ENCODE measurements around the gene ZNF326.
"Not testable (repeated sequence)": the region's sequence is repeated elsewhere in the genome, so short reads cannot be mapped to it uniquely, and the experiment has no call there.

Gene ZNF326

GRCh38 chr1:89996450-89997110 lies 1.7 kb downstream of the ZNF326 start:
- no peak for DNase-seq

DNA sequence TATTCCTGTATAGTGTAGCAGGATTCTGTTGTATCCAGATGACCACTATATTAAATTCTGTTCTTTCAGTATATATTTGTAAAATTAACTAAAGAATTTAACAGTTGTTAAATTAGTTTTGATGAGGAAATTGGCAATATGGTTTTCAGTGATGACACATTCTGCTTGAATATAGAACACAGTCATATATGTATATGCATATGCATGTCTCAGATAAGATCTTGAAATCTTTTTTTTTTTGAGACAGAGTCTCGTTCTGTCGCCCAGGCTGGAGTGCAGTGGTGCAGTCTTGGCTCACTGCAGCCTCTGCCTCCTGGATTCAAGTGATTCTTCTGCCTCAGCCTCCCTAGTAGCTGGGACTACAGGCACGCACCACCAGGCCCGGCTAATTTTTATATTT lies 2.2 kb downstream of the ZNF326 start:
- not testable (repeated sequence) for DNase-seq

- DNase-seq, result no peak
Observed at GRCh38 chr1:89998306-89998705, 3.4 kb downstream of the ZNF326 start.

- no peak for DNase-seq
Observed at GRCh38 chr1:89999208-89999607, 4.3 kb downstream of the ZNF326 start.

DNA sequence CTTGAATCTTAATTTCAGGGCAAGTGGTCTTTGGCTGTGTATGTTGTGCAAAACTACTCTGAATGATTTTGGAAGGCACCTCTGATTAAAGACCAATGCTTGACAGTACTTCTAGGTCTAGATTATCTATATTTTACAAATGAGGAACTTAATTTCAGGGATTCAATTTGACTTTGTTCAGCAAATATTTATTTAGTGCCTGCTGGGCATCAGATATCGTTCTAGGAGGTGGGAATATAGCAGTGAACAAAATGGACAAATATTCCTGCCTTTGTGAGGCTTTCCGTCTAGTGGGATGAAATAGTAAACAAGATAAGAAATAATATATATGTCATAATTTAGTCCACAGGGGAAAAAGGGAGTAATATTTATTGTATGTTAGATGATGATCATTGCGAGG lies 4.7 kb downstream of the ZNF326 start:
- DNase-seq, result no peak

GRCh38 chr1:90000934-90001676 lies 6.2 kb downstream of the ZNF326 start:
- no peak for DNase-seq

DNA sequence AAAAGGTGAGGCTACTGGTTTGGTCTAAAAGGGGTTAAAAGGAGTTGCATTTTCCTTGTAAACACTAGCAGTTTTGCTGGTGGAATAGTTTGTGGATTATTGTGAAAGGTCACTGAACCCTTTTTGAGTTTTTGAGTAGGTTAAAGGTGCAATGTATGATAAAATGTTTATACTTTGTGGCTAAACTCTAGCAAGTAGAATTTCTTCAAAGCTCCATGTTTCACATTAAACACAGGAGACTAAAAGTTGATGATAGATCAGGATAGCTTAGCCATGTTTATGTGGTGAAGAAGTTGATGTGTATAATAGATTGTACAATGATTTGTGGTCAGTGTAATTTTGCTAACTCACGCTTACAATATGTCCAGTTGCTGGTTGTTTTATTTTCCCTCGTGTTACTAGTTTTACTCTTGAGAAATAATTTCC lies 13.1 kb downstream of the ZNF326 start:
- DNase-seq, result no peak

GRCh38 chr1:90012300-90012699 lies 17.4 kb downstream of the ZNF326 start:
- no peak for DNase-seq

DNA sequence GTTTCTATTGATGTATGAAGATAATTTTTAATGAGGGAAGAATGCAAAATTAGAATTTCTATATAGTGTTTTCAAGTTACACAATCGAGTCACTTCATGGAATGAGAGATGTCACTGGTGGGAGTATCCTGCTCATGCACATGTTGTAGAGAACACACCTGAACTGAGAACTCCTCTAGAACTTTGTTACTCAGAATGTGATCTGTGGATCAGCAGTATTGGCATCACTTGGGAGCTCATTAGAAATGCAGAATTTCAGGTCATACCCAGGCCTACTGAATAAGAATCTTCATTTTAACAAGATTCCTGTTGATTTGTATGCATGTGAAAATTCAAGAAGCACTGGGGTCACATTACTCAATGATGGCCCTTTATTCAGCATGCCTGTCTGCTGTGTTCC lies 28.8 kb downstream of the ZNF326 start:
- DNase-seq, result no peak

DNA sequence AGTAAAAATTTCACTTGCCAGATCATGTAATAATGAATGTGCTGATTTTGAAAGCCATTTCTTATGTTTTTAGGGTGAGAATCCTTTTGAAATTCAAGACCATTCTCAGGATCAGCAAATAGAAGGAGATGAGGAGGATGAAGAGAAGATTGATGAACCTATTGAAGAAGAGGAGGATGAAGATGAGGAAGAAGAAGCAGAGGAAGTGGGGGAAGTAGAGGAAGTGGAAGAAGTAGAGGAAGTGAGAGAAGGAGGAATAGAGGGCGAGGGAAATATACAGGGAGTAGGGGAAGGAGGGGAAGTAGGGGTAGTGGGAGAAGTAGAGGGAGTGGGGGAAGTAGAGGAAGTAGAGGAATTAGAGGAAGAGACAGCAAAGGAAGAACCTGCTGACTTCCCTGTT lies 32.4 kb downstream of the ZNF326 start:
- DNase-seq, result no peak

- no peak for DNase-seq
Observed at GRCh38 chr1:90039652-90040051, 44.7 kb downstream of the ZNF326 start.

DNA sequence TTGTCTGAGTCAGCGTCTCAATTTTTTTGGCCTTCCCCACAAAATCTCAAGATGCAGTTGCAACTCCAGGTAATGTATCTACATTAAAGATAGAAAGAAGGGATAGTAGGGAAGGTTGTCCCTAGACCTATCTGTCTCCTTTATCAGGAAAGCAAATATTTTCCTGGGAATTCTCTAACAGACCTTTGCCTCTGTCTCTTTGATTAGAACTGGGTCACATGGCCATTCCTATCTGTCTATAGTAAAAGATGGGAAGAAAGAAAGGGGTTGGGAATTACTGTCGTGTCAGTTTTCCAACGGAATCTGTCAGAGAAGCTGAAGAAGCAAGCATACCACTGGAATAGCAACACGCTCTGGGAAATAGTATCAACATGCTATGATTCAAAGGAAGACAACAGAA lies 48.7 kb downstream of the ZNF326 start:
- DNase-seq, result no peak

GRCh38 chr1:90044346-90044745 lies 49.4 kb downstream of the ZNF326 start:
- DNase-seq, result no peak

GRCh38 chr1:90045853-90046563 lies 51.1 kb downstream of the ZNF326 start:
- DNase-seq, result peak in 6 of 51 donors; percentile 0 to 17 (median 7)

GRCh38 chr1:90046635-90047034 lies 51.7 kb downstream of the ZNF326 start:
- DNase-seq, result no peak

- DNase-seq, result no peak
Observed at GRCh38 chr1:90048043-90048442, 53.1 kb downstream of the ZNF326 start.

- DNase-seq, result not testable (repeated sequence)
Observed at GRCh38 chr1:90062700-90063643, 68.1 kb downstream of the ZNF326 start.

DNA sequence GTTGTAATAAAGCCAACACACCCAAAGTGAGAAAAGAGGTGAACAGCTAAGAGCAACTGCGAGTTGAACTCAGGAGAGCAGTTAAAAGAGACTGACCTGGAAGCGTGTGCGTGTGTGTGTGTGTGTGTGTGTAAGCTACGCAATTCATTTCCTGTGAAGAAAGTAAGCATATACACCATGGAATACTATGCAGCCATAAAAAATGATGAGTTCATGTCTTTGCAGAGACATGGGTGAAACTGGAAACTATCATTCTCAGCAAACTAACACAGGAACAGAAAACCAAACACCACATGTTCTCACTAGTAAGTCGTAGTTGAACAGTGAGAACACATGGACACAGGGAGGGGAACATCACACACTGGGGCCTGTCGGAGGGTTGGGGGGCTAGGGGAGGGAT lies 69.2 kb downstream of the ZNF326 start:
- DNase-seq, result not testable (repeated sequence)

DNA sequence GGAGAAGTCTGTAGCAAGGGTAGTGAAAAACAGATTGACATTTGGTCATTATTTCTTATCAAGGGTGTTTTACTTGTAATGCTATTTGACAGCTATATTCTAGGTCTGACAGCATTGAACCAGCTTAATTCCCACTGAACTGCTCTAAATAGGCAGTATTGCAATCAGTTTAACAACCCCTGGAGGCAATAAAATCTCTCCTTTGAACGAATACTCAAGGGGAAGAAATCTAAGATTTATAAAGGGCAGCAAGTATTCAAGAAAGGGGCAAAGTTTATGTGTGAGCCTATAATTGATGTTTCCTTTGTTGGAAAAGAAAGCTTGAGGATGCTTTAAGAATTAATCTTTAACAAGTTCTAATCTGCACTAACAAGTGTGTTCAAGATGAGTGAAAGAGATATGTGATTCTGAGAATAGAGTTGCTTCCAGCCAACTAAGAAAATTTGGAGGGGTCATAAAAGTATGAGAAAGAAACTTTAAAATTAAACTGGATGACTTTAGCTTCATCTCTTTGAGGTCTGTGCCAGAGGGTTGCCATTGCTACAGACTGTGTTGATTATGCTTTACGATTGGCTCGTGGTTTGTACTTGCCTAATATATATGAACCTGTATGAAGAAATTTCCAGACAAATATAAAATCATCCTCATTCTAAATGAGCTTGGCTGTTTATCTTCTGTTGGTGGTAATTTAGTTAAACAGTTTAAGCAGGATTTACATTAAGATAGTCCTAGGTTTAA lies 72.5 kb downstream of the ZNF326 start:
- no peak for DNase-seq

DNA sequence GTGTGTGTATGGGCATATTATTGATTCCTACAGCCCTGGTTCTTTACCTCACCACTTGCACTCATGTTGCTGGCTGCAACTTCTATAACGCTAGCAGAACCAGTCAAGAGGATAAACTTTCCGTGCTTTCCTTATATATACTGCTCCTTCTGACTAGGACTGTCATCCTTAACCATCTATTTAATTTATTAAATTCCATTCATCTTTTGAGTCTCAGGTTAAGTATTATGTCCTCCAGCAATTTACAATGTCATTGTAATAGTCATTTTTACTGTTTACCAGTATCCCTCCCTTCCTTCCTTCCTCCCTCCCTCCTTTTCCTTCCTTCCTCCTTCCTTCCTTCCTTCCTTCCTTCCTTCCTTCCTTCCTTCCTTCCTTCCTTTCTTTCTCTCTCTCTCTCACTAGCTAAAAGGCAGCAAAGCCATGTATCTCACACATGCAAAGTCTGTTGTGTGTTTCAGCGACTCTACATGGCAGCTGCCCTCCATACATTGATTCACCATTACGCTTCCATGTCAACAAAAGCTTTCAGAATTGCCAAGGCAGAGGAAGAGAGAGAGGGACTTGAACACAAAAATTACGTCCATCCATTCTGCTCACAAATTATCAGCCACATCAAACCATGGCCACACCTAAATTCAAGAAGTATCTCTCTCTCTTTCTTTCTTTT lies 73.8 kb downstream of the ZNF326 start:
- DNase-seq, result no peak

All from hypothalamus (tissue), 51 donors.